ENCODE measurements around the gene DCTN2. TPM values are rescaled to one million over a fixed set of nuclear protein-coding genes. Genes with fewer than 3 reads are reported as not detected.
"Not testable (repeated sequence)": the region's sequence is repeated elsewhere in the genome, so short reads cannot be mapped to it uniquely, and the experiment has no call there.

The DCTN2 gene
- total RNA-seq, 1 donor from 2014 or later, result 90.7 TPM

GRCh38 chr12:57564178-57564740, 17.3 kb upstream of the DCTN2 start:
- H3K4me1 ChIP-seq, result no peaks in the 10 kb centered on the region
- no peaks in the 10 kb centered on the region for H3K36me3 ChIP-seq
- no peak overlapping the region for H3K27ac ChIP-seq
- H3K4me3 ChIP-seq, result no peak overlapping the region
- no peaks in the 10 kb centered on the region for H3K27me3 ChIP-seq
- no peaks in the 10 kb centered on the region for H3K9me3 ChIP-seq
- DNase-seq, result no peak
- ATAC-seq, result no peak
- intact Hi-C loops (cut with DNase I), result no loop called here
- TF ChIP-seq, protein P1, sequence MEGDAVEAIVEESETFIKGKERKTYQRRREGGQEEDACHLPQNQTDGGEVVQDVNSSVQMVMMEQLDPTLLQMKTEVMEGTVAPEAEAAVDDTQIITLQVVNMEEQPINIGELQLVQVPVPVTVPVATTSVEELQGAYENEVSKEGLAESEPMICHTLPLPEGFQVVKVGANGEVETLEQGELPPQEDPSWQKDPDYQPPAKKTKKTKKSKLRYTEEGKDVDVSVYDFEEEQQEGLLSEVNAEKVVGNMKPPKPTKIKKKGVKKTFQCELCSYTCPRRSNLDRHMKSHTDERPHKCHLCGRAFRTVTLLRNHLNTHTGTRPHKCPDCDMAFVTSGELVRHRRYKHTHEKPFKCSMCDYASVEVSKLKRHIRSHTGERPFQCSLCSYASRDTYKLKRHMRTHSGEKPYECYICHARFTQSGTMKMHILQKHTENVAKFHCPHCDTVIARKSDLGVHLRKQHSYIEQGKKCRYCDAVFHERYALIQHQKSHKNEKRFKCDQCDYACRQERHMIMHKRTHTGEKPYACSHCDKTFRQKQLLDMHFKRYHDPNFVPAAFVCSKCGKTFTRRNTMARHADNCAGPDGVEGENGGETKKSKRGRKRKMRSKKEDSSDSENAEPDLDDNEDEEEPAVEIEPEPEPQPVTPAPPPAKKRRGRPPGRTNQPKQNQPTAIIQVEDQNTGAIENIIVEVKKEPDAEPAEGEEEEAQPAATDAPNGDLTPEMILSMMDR (IDR thresholded peaks at IDR 0.05), result no peak

DNA sequence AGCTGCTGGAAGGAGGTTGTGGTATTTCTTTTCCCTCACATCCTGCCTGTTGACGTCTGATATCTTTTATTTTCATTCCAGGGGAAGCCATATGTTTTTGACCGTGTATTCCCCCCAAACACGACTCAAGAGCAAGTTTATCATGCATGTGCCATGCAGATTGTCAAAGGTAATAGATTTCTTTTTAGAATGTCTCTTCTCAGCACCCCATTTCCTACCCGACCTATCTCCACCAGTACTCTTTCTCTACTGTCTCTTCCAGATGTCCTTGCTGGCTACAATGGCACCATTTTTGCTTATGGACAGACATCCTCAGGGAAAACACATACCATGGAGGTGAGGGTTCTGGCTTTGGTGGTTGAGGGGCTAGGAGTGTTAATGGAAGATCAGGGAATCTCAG, 16.4 kb upstream of the DCTN2 start:
- Histone ChIP-seq H3K4me1 (no peaks in the 10 kb centered on the region), H3K4me3 (no peak overlapping the region), H3K36me3 (no peaks in the 10 kb centered on the region), H3K27me3 (no peaks in the 10 kb centered on the region), H3K9me3 (no peaks in the 10 kb centered on the region), H3K27ac (no peak overlapping the region)
- no peak for ATAC-seq
- TF ChIP-seq, protein P1 (IDR thresholded peaks at IDR 0.05), result no peak
- DNase-seq, result no peak
- intact Hi-C loops (cut with DNase I), result no loop called here

- H3K4me1 ChIP-seq; H3K4me3 ChIP-seq; DNase-seq; H3K27ac ChIP-seq; H3K9me3 ChIP-seq; intact Hi-C loops (cut with DNase I); H3K36me3 ChIP-seq; ATAC-seq; H3K27me3 ChIP-seq: not testable (repeated sequence)
Measured at GRCh38 chr12:57561117-57561516, 14.1 kb upstream of the DCTN2 start.

- H3K27me3 ChIP-seq, result no peaks in the 10 kb centered on the region
- no peak for DNase-seq
- H3K36me3 ChIP-seq, result no peaks in the 10 kb centered on the region
- no peaks in the 10 kb centered on the region for H3K9me3 ChIP-seq
- TF ChIP-seq, protein P1 (IDR thresholded peaks at IDR 0.05), result no peak
- no peak for ATAC-seq
- no peaks in the 10 kb centered on the region for H3K4me1 ChIP-seq
- H3K4me3 ChIP-seq, result no peak overlapping the region
- intact Hi-C loops (cut with DNase I), result no loop called here
- H3K27ac ChIP-seq, result no peak overlapping the region
Measured at GRCh38 chr12:57560516-57560915, 13.5 kb upstream of the DCTN2 start.

GRCh38 chr12:57558864-57559263, 11.9 kb upstream of the DCTN2 start:
- no peak overlapping the region for H3K4me3 ChIP-seq
- ATAC-seq (no peak), DNase-seq (no peak)
- no peak overlapping the region for H3K27ac ChIP-seq
- no peaks in the 10 kb centered on the region for H3K4me1 ChIP-seq
- H3K27me3 ChIP-seq, result no peaks in the 10 kb centered on the region
- intact Hi-C loops (cut with DNase I), result no loop called here
- TF ChIP-seq, protein P1 (IDR thresholded peaks at IDR 0.05), result no peak
- H3K9me3 ChIP-seq, result no peaks in the 10 kb centered on the region
- no peaks in the 10 kb centered on the region for H3K36me3 ChIP-seq

GRCh38 chr12:57554897-57555296, 7.9 kb upstream of the DCTN2 start:
- peaks cover 9% of the 10 kb centered on the region for H3K27me3 ChIP-seq
- ATAC-seq, result no peak
- no peak overlapping the region for H3K27ac ChIP-seq
- no peaks in the 10 kb centered on the region for H3K9me3 ChIP-seq
- H3K4me1 ChIP-seq, result peaks cover 3% of the 10 kb centered on the region
- intact Hi-C loops (cut with DNase I), result no loop called here
- peak; percentile 3 for DNase-seq
- TF ChIP-seq, protein P1 (IDR thresholded peaks at IDR 0.05), result no peak
- no peak overlapping the region for H3K4me3 ChIP-seq
- no peaks in the 10 kb centered on the region for H3K36me3 ChIP-seq
